Stimulated activated CD4-positive, alpha-beta T cell treated with anti-CD3 and anti-CD28 coated beads, Interleukin-1b, Interleukin-23, amount 100 ng/mL, for 24 hours (primary cell): ENCODE data around the gene MYBBP1A.

Source experiments
- DNase-seq, 4 experiments: peaks; one replicate each; pipeline ENCODE4 v3.0.0-alpha.2; 2020; ENCODE audit warnings: low read depth in 4 of 4, low spot score in 1 of 4

Gene MYBBP1A

DNA sequence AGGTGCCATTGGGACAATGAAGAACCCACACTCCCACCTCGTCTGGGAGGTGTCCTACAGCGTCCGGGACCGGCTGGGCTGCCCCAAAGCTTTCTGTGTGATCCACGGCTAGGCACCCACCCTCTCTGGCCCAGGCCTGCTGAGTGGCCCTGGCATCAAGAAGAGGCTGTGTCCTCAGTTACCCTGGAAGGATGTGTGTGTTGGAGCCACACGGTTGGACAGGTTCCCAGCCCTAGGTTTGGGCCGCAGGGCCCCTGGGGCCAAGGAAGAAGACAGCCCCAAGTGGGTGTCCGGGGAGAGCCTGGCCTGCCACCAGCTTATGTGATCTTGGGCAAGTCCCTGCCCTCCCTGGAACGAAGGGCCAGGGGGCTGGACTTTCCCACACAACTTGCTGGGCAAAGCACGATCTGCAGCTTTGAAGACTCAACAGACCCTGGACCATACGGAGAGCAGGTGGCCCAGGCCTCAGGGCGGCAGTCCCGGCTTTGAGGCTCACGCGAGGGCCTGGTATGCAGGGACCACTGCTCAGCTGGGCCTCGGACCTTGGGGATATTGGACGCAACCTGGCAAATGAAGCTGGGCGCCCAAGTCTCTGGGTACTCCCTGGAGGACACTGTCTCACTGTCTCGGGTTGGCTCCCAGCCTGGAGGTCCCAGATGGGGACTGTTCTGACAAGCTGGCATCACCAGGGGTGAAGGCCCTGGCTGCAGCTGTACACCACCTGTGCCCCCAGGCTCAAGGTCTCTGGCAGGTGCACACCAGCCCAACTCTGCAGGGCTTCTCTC lies 17.5 kb downstream of the MYBBP1A start:
- DNase-seq: no peak

DNA sequence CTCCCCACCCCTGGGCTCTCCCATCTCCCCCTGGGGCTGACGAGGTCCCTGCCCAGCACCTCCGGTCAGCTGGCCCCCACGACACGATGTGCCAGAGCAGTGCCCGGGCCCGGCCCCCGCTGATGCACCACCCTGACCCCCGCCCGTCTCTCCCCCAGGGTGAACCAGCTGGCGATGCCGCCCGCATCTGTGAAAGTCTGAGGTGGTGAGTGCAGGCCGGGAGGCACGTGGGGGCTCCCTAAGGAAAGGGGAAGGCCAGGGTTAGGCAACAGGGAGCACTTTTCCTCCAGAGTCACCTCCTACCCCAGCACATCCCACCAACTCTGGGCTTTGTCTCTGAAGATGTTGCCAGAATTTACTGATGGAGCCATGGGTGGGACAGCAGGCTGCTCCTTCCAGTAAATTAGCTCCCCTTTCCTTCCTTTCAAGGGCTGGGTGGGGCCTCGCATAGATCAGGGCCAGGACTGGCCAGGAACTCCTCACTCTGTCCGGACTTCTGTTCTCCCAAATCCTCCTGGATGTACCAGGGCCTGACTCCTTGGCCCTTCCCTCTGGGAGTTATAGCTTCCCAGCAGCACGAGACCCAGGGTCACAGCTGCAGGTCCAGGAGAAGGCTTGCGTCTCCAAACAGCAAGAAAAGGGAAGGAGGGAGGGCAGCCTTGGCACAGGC lies 18.3 kb downstream of the MYBBP1A start:
- DNase-seq: no peak

DNA sequence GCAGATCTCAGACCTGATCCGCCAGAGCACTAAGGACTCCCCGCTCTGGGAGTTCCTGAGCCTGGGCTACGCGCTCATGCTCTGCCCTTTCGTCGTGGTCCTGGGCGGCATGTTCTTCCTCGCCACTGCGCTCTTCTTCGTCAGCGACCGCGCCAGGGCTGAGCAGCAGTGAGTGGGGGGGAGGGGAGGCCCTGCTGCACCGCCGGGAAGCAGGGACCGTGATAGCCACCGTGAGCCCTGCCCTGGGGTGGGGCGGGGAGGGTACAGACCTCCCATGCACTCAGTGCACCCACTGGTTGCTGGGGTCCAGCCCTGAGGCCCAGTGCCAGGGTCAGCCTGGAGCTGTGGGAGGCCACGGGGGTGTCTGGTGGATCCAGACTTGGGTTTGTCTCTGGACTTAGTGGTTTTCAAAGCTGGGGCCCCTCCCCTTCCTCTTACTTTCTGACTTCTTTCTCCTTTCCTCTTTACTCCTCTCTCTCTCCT lies 18.9 kb downstream of the MYBBP1A start:
- DNase-seq: no peak

DNA sequence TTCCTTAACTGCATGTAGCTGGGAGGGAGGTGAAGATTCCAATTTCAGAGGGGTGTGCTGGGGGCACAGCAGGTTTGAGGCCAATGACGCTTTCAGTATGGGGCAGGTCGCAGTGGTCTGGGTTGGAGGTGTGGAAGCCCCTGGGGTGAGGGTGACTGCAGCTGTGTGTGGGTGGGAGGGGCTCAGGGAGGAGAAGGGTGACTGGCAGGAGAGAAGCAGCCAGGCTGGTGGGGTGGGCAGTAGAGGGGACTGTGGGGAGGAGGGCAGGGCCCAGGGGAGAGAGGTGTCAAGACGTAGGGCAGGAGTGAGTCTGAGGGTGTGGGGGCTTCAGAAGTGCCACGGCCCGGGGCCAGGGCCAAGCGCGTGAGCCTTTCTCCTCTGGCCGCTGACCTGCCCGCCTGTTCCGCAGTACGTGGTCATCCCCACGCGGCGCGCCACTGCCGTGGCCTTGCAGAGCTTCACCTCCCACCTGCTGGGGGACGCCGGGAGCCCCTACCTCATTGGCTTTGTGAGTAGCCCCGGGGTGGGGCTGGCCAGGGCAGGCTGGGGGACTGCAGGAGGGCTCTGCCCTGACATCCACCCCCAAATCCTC lies 19.4 kb downstream of the MYBBP1A start:
- DNase-seq: no peak

DNA sequence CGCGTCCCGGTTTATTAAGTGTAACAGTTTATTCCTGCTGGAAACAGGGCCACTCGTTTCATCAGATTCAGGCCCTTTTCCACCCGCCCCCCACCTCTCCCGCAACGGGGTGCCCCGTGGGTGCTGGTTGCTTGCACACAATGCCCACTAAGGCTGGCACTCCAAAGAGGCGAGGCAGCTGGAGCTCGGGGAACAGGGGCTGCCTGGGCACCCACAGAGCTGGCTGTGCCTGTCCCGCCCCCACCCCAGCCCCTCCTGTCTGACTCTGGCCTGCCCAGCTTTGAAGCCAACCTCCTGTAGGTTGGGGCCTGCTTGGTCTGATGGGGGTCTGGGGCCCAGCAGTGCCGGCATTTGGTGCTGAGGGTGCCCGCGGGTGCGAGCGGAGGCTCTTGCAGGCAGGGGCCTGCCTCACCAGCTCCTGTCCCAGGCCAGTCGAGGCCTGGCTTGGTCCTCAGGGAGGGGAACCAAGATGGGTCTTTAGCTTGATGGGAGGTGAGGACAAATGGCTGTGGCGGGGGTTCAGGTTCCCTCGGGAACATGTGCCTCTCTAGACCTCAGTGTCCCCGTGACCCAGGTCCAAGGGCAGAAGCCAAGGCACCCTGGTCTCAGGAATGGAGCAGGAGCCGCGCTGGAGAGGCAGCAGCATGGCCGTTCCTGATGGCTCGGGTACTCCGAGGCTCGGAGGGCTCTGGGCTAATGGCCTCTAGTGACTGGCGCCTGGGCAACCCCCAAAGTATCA lies 20.1 kb downstream of the MYBBP1A start:
- no peak for DNase-seq

DNA sequence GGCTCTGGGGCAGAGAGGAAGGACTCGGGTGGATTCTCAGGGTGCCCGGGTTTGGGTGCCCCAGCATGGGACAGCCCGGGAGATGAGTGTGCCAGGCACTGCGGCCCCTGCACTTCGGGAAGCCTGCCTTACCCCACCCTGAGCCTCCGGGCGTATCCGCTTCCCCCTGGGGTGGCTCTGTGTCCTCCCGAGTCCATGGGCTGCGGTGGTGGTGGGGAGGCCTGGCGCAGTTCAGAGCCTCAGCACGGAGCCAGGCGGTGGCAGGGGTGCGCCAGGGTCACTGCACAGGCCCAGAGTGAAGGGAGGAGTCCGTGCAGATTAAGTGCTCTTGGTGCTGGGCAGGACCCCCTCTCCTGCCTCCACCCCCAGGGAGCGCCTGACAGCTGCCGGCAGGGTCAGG lies 20.7 kb downstream of the MYBBP1A start:
- no peak for DNase-seq

DNA sequence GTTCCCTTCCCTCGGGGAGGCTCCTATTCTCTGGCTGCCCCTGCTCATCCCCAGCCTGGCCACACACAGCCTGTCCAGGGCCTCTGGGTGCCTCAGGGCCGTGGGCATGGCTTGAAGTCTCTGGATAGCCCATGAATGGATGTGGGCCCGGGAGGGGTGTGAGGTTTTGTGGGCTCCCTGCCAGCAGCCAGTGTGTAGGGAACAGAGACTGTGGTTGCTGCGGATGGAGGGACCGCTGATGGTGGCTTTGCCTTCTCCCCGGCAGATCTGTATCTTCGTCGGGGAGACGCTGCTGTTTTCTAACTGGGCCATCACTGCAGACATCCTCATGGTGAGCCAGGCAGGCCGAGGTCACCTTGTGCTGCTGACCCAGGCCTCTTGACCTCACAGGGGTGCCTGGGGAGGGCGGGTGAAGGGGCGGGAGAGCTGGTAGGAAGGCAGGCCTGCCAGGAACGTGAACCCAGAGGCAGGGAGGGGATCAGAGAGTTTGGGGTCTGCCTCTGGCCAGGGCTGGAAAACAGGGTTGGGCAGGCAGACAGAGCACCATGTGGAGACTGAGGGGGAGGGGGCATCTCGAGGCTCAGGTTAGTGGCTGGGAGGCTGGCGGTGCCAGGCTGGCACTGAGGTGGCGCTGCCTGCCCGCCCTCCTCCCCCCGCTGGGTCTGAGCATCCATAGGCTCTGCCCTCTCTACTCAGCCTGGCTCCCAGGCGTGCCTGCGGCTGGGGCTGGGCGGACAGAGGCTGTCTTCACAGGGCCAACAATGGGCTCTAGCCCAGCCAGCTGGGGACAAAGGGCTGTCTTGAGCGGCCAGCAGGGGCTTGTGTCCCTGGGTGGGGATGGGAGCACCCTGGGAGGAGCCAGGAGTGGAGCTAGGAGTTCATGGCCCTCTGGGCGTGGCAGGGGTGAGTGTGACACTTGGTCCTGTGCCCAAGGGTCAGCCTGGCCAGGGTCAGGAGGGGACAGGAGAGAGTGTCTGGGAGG lies 21.4 kb downstream of the MYBBP1A start:
- DNase-seq: no peak

DNA sequence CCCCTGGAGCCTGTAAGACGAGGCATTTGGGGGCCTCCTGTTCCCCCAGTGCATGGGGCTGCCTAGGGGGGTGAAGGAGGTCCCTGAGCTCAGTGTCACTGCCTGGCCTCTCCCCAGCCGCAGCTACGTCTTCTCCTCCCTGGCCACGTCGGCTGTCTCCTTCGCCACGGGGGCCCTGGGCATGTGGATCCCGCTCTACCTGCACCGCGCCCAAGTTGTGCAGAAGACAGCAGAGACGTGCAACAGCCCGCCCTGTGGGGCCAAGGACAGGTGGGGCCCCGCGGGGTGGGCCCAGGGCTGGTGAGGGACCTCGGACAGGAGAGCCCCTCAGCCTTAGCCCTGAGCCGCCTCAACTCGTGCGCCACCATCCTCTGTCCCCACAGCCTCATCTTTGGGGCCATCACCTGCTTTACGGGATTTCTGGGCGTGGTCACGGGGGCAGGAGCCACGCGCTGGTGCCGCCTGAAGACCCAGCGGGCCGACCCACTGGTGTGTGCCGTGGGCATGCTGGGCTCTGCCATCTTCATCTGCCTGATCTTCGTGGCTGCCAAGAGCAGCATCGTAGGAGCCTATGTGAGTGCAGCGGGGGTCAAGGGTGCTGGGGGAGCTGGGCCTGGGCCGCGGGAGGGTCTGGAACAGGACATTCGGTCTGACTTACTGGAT lies 22.2 kb downstream of the MYBBP1A start:
- DNase-seq: no peak

DNA sequence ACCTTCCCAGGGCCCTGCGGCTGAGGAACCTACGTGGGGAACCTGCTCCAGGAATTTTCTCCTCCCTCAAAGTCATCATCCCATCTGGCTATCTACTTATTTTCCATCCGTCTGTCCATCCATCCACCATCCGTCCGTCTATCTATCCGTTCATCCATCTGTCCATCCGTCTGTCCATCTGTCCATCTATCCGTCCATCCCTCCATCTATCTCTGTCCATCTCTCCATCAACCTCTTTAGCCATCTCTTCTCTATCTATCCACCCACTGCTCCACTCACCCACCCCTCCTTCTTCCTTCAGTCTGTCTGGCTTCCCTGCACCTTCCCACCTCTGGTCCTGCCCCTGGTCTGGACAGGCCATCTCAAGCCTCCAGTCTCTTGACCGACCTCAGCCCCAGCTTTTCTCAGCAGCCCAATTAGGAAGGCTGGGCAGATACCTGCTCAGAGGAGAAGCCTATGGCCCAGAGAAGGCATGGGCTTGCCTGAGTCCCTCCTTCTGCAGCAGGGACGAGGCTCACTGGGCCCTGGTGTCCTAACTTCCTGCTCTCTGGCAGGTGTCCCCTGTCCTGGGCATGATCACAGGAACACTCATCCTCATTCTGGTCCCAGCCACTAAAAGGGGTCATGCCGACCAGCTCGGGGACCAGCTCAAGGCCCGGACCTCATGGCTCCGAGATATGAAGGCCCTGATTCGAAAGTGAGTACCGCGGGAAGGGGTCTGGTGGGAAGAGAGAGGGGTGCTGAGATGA lies 23.0 kb downstream of the MYBBP1A start:
- DNase-seq: no peak

DNA sequence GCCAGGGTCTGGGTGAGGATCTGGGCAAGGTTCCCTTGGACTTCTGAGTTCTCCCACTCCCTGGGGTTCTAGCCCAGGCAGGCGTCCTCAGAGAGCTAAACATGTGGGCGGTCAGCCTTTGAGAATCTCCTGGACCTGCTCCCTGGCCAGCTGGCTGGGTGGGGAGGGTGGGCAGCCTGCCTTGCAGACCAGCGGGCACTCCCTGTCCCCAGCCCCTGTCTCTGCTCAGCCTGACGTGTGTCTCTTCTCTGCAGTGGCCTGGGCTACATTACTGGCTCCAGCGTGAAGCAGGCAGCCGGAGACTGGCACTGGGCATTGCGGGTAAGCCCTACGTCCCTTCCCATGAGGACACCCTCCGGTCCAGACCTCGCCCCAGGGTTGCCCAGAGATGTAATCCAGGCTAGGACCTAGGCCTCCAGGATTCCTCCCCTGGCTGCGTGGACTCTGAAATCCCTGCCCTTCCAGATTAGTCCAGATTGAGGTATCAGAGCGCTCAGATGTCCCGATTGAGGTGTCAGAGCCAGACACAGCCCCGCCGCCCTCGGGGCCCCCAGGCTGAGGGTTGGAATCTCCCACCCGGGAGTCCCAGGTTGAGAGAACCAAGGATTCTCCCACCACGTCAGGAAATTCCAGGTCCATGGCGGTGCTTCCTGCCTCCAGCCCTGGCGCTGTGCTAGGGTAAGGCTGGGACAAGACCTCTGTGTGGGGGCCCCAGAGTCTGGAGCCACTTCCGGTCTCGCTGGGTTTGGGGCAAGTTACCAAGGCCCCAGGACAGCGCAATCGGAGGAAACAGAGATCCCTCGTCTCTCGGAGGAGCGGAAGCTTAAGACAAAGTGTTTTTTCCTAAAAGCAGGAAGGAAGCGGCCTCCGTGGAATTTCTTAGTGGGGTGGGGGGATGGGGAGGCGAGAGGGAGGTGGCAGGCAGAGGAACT lies 24.1 kb downstream of the MYBBP1A start:
- DNase-seq: no peak

DNA sequence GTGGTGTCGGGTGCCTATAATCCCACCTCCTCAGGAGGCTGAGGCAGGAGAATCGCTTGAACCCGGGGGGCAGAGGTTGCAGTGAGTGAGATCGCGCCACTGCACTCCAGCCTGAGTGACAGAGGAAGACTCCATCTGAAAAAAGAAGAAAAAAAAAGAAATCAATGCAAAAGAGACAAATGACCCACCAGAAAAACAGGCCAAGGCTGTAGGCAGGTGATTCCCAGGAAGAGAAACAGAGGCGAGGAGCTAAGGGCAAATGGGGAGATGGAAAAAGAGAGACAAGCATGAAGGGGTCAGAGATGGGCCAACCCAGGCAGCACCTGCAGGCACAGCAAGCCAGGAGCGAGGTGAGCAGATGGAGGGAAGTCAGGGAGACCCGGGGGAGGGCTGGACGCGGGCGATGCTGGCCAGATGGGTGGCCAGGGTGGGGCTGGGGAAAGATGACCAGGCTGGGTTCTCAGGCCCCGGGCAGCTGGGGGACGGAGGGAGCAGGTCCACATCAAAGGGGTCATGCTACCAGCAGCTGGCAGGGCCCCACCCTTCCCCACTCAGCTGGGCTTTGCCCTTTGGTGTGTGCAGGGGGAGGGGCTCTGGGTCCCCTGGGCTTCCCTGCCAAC lies 25.5 kb downstream of the MYBBP1A start:
- DNase-seq: no peak

DNA sequence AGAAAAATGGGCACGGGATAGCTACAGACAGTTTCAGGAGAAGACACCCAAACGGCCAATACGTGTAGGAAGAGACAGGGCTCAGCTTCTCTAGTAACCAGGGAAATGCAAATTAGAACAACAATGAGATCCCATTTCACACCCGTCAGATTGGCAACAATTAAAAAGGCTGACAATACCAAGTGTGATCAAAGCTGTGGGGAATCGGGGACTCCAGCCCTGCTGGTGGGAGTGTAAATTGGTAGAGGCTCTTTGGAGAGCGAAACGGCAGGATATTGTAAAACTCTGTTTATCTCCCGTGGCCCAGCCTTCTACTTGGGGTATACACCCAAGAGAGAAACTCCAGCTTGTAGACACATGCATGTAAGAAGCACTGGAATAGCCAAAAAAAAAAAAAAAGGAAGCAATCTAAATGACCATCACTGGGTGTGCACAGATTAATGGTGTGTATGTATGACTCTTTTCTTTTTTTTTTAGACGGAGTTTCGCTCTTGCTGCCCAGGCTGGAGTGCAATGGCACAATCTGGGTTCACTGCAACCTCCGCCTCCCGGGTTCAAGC lies 27.5 kb downstream of the MYBBP1A start:
- no peak for DNase-seq

DNA sequence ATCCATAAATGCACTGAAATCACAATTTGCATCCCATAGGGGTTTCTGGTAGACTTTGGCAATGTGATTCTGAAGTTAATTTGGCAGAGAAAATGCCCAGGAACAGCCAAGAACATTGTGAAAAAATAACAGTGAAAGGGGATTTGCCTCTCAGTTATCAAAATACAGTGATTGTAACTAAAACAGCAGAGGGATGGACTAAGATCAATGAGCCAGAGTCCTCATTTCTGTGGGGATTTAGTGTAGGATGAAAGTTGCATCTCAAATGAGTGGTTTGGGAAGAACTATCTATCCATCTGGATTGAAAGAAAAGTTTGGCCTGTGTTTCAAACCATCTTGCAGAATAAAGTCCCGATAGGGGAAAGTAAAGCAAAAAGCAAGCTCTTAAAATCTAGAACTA lies 28.1 kb downstream of the MYBBP1A start:
- no peak for DNase-seq

DNA sequence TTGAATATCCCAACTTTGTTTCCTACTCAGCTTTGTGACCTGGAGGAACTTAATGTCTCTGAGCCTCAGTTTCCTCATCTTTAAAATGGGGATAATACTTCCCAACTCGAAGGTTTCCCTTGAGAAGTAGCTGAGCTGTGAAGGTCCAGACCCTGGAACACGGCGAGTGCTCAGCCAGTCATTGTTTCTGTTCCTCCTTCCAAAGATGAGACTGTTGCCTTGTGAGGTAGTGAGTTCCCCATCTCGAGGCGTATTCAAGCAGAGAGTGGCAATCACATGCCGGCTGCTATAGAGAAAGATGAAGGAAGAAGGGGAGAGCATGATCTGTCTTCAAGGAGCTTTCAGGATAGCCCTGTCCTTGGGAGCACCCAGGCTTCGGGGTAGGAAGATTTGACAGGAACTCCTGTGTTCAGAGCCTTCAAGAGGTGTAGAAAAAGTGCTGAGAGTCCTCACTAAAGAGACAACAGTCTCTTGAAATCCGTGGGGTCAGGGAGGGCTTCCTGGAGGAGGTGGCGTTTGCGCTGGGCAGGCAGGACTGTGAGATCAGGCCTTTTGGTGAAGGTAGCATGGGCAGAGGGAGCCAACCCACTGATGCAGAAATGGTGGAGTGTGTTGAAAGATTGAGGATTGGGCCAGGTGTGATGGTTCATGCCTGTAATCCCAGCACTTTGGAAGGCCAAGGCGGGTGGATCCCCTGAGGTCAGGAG lies 29.3 kb downstream of the MYBBP1A start:
- DNase-seq: no peak

DNA sequence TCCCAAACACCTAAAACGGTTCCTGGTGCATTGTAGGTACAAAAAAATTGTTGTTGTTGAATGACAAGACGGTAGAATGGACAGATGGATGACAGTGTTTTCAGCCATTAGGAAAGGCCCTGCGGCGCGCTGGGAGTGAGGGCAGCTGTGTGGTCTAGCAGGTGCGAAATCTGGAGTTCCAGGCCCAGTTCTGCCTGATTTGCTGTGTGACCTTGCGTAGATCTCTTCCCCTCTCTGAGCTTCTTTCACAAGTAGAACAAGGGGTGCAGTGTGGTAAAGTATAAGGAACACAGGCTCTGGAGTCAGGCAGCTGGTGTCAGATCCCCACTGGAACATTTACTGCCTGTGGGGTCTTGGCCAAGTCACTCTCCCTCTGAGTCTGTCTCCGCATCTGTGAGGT lies 31.2 kb downstream of the MYBBP1A start:
- DNase-seq: no peak

DNA sequence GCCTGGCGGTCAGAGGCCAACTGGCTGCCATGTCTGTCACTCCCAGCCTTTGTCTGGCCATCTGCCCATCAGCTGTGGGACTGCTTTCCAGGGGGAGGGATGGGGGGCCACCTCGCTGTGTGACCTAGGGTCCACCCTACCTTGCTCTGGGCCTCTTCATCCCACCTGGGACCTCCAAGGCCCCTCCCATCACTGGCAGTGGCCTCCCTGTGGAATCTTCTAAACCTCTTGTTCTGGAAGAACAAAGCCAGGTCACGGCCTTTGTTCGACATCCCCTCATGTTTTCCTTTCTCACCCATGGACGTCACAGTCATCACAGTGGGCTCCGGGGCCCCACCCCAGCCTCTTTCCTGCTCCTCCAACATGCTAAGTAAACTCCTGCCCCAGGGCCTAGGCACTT lies 32.5 kb downstream of the MYBBP1A start:
- no peak for DNase-seq
